MM.1S (cell line): ENCODE results near the gene DNAJB6.

Experiments
- DNase-seq: peaks from one replicate; pipeline ENCODE4 v3.0.0-alpha.2; 2015
- H2AFZ ChIP-seq: fragments of 300-600 bp; sonication (generic); 2 replicates; pipeline ENCODE4 v1.6.0; 2016; ENCODE audit warnings: antibody characterized with exemption, low read length
- H3F3A ChIP-seq: fragments of 300-600 bp; sonication (generic); 2 replicates; pipeline ENCODE4 v1.6.1; 2016; ENCODE audit warnings: mild to moderate bottlenecking, antibody characterized with exemption, low read length, moderate library complexity, mixed read lengths; ENCODE audit not compliant: insufficient read depth
- H3K27ac ChIP-seq: fragments of 300-600 bp; sonication (generic); 2 replicates; pipeline ENCODE4 v1.5.1; 2016; ENCODE audit warnings: mild to moderate bottlenecking, low read length
- H3K27me3 ChIP-seq: fragments of 300-600 bp; sonication (generic); replicated peaks from 2 replicates; pipeline ENCODE4 v1.6.0; 2016; ENCODE audit warnings: low read length; ENCODE audit not compliant: insufficient read depth
- H3K36me3 ChIP-seq: fragments of 300-600 bp; sonication (generic); replicated peaks from 2 replicates; pipeline ENCODE4 v1.6.1; 2016; ENCODE audit warnings: mild to moderate bottlenecking, low read length, mixed read lengths; ENCODE audit not compliant: insufficient read depth
- H3K4me1 ChIP-seq: fragments of 300-600 bp; sonication (generic); 2 replicates; pipeline ENCODE4 v1.6.1; 2016; ENCODE audit warnings: low read length, mixed read lengths
- H3K4me2 ChIP-seq: fragments of 300-600 bp; sonication (generic); 2 replicates; pipeline ENCODE4 v1.6.0; 2016; ENCODE audit warnings: low read depth, low read length
- H3K4me3 ChIP-seq: fragments of 300-600 bp; sonication (generic); 2 replicates; pipeline ENCODE4 v1.5.1; 2016; ENCODE audit warnings: low read length, mixed read lengths
- H3K79me2 ChIP-seq: fragments of 300-600 bp; sonication (generic); 2 replicates; pipeline ENCODE4 v1.6.1; 2016; ENCODE audit warnings: mixed run types, low read length, mixed read lengths
- H3K9ac ChIP-seq: fragments of 300-600 bp; sonication (generic); 2 replicates; pipeline ENCODE4 v1.6.1; 2016; ENCODE audit warnings: low read length, mixed read lengths
- H3K9me2 ChIP-seq: fragments of 300-600 bp; sonication (generic); replicated peaks from 2 replicates; pipeline ENCODE4 v1.6.1; 2016; ENCODE audit warnings: mild to moderate bottlenecking, low read length, mixed read lengths; ENCODE audit not compliant: insufficient read depth
- H3K9me3 ChIP-seq: fragments of 300-600 bp; sonication (generic); replicated peaks from 2 replicates; pipeline ENCODE4 v1.6.1; 2016; ENCODE audit warnings: mild to moderate bottlenecking, low read length, mixed read lengths; ENCODE audit not compliant: insufficient read depth
- H4K20me1 ChIP-seq: fragments of 300-600 bp; sonication (generic); 2 replicates; pipeline ENCODE4 v1.6.1; 2016; ENCODE audit warnings: mild to moderate bottlenecking, low read length, moderate library complexity, mixed read lengths; ENCODE audit not compliant: insufficient read depth
- CTCF ChIP-seq: fragments of 300-600 bp; sonication (generic); IDR thresholded peaks from 2 replicates; pipeline ENCODE4 v1.5.1; 2016; ENCODE audit warnings: antibody characterized with exemption, low read length, mixed read lengths
- EZH2 ChIP-seq: fragments of 300-600 bp; sonication (generic); optimal IDR thresholded peaks from 2 replicates; pipeline ENCODE3; 2017; ENCODE audit warnings: low read depth, mild to moderate bottlenecking, antibody characterized with exemption, low read length, mixed read lengths
- EZH2phosphoT487 ChIP-seq: fragments of 300-600 bp; sonication (generic); IDR thresholded peaks from 2 replicates; pipeline ENCODE4 v1.6.1; 2018; ENCODE audit warnings: antibody characterized with exemption, low read length

DNAJB6 gene

GRCh38 chr7:157418204-157419034 lies 81.6 kb downstream of the DNAJB6 start:
- Histone ChIP-seq H3K36me3 (no peaks in the 10 kb centered on the region), H2AFZ (no peak overlapping the region), H3K27me3 (peaks cover 12% of the 10 kb centered on the region), H4K20me1 (no peaks in the 10 kb centered on the region), H3K27ac (no peak overlapping the region), H3K4me2 (no peak overlapping the region), H3K9me2 (no peaks in the 10 kb centered on the region), H3F3A (no peaks in the 10 kb centered on the region), H3K4me1 (no peaks in the 10 kb centered on the region), H3K79me2 (no peaks in the 10 kb centered on the region), H3K9ac (no peak overlapping the region), H3K9me3 (no peaks in the 10 kb centered on the region), H3K4me3 (no peak overlapping the region)
- no peak for TF ChIP-seq EZH2
- TF ChIP-seq EZH2phosphoT487: no peak
- no peak for TF ChIP-seq CTCF
- no peak for DNase-seq

GRCh38 chr7:157419035-157419293 lies 82.2 kb downstream of the DNAJB6 start:
- Histone ChIP-seq H2AFZ (no peak overlapping the region), H3K4me3 (no peak overlapping the region), H3K79me2 (no peaks in the 10 kb centered on the region), H3K27me3 (peaks cover 17% of the 10 kb centered on the region), H3K9ac (no peak overlapping the region), H3K4me2 (no peak overlapping the region), H3K9me2 (no peaks in the 10 kb centered on the region), H3K27ac (no peak overlapping the region), H4K20me1 (no peaks in the 10 kb centered on the region), H3K4me1 (no peaks in the 10 kb centered on the region), H3K36me3 (no peaks in the 10 kb centered on the region), H3F3A (no peaks in the 10 kb centered on the region), H3K9me3 (no peaks in the 10 kb centered on the region)
- no peak for DNase-seq
- TF ChIP-seq EZH2 (no peak), CTCF (no peak), EZH2phosphoT487 (no peak)

GRCh38 chr7:157422279-157422678 lies 85.5 kb downstream of the DNAJB6 start:
- H3K9me3 ChIP-seq: no peaks in the 10 kb centered on the region

More at GRCh38 chr7:157422279-157422678, 85.5 kb downstream of the DNAJB6 start:
- H3K4me3 ChIP-seq: no peak overlapping the region
- no peaks in the 10 kb centered on the region for H3F3A ChIP-seq
- H3K27ac ChIP-seq: no peak overlapping the region
- H3K4me1 ChIP-seq: no peaks in the 10 kb centered on the region
- H3K9me2 ChIP-seq: no peaks in the 10 kb centered on the region
- H3K27me3 ChIP-seq: peaks cover 51% of the 10 kb centered on the region
- H4K20me1 ChIP-seq: no peaks in the 10 kb centered on the region
- H2AFZ ChIP-seq: no peak overlapping the region
- no peaks in the 10 kb centered on the region for H3K36me3 ChIP-seq
- TF ChIP-seq CTCF: no peak
- no peak for TF ChIP-seq EZH2
- no peak for TF ChIP-seq EZH2phosphoT487
- no peak overlapping the region for H3K9ac ChIP-seq
- no peaks in the 10 kb centered on the region for H3K79me2 ChIP-seq
- no peak for DNase-seq
- H3K4me2 ChIP-seq: no peak overlapping the region
